Keratinocyte (primary cell): ENCODE results near the gene EFCAB12. TPM values are rescaled to one million over a fixed set of nuclear protein-coding genes. Genes with fewer than 3 reads are reported as not detected.

ENCODE experiments used
- DNase-seq: peaks from one replicate; pipeline ENCODE4 v3.0.0-alpha.2; 2011; ENCODE audit warnings: low read depth, missing footprints, low spot score
- FAIRE-seq: peaks from 2 replicates; lab custom pipeline; 2011; peaks lifted over from hg19 to GRCh38; lab: Jason Lieb, UNC
- H2AFZ ChIP-seq: 2 replicates; pipeline ENCODE4 v1.6.0; 2012; ENCODE audit warnings: low read length, control low read depth, inconsistent platforms; ENCODE audit not compliant: control insufficient read depth
- H3K27ac ChIP-seq: 2 replicates; pipeline ENCODE4 v1.5.1; 2011; ENCODE audit warnings: low read length; ENCODE audit not compliant: control insufficient read depth, insufficient read depth
- H3K27me3 ChIP-seq: 3 replicates; pipeline ENCODE4 v1.6.0; 2011; ENCODE audit warnings: low read length; ENCODE audit not compliant: control insufficient read depth, insufficient read depth; ENCODE audit errors: extremely low read depth
- H3K36me3 ChIP-seq, 2 experiments: 2 replicates in 1 of 2; 3 replicates in 1 of 2; pipeline ENCODE4 v1.5.1; 2011; ENCODE audit warnings: low read length in 2 of 2, mild to moderate bottlenecking in 1 of 2; ENCODE audit not compliant: control insufficient read depth in 2 of 2, insufficient read depth in 2 of 2; ENCODE audit errors: extremely low read depth in 1 of 2
- H3K4me1 ChIP-seq: 3 replicates; pipeline ENCODE4 v1.5.1; 2011; ENCODE audit warnings: low read length; ENCODE audit not compliant: control insufficient read depth, insufficient read depth; ENCODE audit errors: extremely low read depth
- H3K4me2 ChIP-seq: 3 replicates; pipeline ENCODE4 v1.6.0; 2011; ENCODE audit warnings: low read depth, low read length; ENCODE audit not compliant: control insufficient read depth, insufficient read depth; ENCODE audit errors: extremely low read depth
- H3K4me3 ChIP-seq, 3 experiments: fragments of 200-600 bp in 1 of 3; sonication (generic) in 1 of 3; 2 replicates in 2 of 3; 3 replicates in 1 of 3; pipeline ENCODE4 v1.5.1; 2011 to 2016; ENCODE audit warnings: low read length in 3 of 3, mild to moderate bottlenecking in 3 of 3, control low read depth in 2 of 3, inconsistent platforms in 1 of 3, low read depth in 1 of 3, mixed read lengths in 1 of 3, mixed run types in 1 of 3, moderate library complexity in 1 of 3; ENCODE audit not compliant: control insufficient read depth in 2 of 3, insufficient read depth in 2 of 3; ENCODE audit errors: extremely low read depth in 1 of 3
- H3K79me2 ChIP-seq: 2 replicates; pipeline ENCODE4 v1.6.0; 2012; ENCODE audit warnings: low read length; ENCODE audit not compliant: control insufficient read depth, insufficient read depth
- H3K9ac ChIP-seq: 3 replicates; pipeline ENCODE4 v1.6.0; 2011; ENCODE audit warnings: low read length; ENCODE audit not compliant: control insufficient read depth, insufficient read depth; ENCODE audit errors: extremely low read depth
- H3K9me1 ChIP-seq: 3 replicates; pipeline ENCODE4 v1.6.0; 2011; ENCODE audit warnings: low read length; ENCODE audit not compliant: control insufficient read depth, insufficient read depth; ENCODE audit errors: extremely low read depth
- H3K9me3 ChIP-seq: 2 replicates; pipeline ENCODE4 v1.5.1; 2012; ENCODE audit warnings: low read depth, low read length; ENCODE audit not compliant: control insufficient read depth
- H4K20me1 ChIP-seq: 3 replicates; pipeline ENCODE4 v1.6.0; 2011; ENCODE audit warnings: low read length; ENCODE audit not compliant: control insufficient read depth, insufficient read depth; ENCODE audit errors: extremely low read depth
- EZH2 ChIP-seq: IDR thresholded peaks from one replicate; pipeline ENCODE4 v1.6.1; 2012; ENCODE audit warnings: inconsistent platforms, mild to moderate bottlenecking, low read length, moderate library complexity
- dilution Hi-C: fragments of 300-500 bp; cut with MboI; formaldehyde crosslinking; loops from one replicate; pipeline ENCODE4 v1.7.0; 2020; ENCODE audit warnings: low sequenced_read_pairs; ENCODE audit not compliant: extremely low pct_ligation_motif_present
- polyA minus RNA-seq, 3 experiments: library from RNA; depleted of rRNA, polyadenylated mRNA; stranded (reverse); fragments of >200 nt; gene quantifications; 1 replicate in 1 of 3; 2 replicates in 1 of 3; 3 replicates in 1 of 3; pipeline ENCODE4 v1.2.3, GENCODE V29; 2011
- polyA plus RNA-seq, 5 experiments: library from polyadenylated mRNA; depleted of rRNA in 3 of 5; stranded (reverse) in 3 of 5; stranded (forward) in 1 of 5; unstranded in 1 of 5; fragments of >200 nt; gene quantifications; 1 replicate in 1 of 5; 2 replicates in 3 of 5; 3 replicates in 1 of 5; pipeline versions ENCODE4 v1.2.1 to v1.2.3, GENCODE V29; 2011 to 2012; ENCODE audit warnings: missing spikeins in 2 of 5, low read depth in 1 of 5, low replicate concordance in 1 of 5
- TF ChIP-seq, protein P1 (sequence below), 3 experiments: IDR thresholded peaks in 1 of 3; conservative IDR thresholded peaks in 1 of 3; optimal IDR thresholded peaks in 1 of 3; 2 replicates in 2 of 3; 3 replicates in 1 of 3; pipeline versions ENCODE3 to v1.5.1; 2011; ENCODE audit warnings: low read length in 3 of 3, mild to moderate bottlenecking in 3 of 3, moderate library complexity in 2 of 3, control low read depth in 1 of 3, inconsistent platforms in 1 of 3; ENCODE audit not compliant: insufficient read depth in 2 of 3; ENCODE audit errors: extremely low read depth in 1 of 3

EFCAB12 gene
- polyA plus RNA-seq (0.17 to 0.42 TPM (median 0.34 TPM) in 3 replicates), polyA minus RNA-seq (0.40 to 0.86 TPM (median 0.59 TPM) in 3 replicates)
- polyA plus RNA-seq (2011; ENCODE audit: low read depth), result not detected
- 0.07 and 0.08 TPM in 2 replicates for polyA plus RNA-seq (2011; cell fraction: cytosol; rRNA removed)
- polyA plus RNA-seq (2011; cell fraction: nucleus; rRNA removed), result 1.2 and 1.8 TPM in 2 replicates
- polyA plus RNA-seq (2012; ENCODE audit: low replicate concordance), result 0.06 and 0.24 TPM in 2 replicates
- polyA minus RNA-seq (2011; cell fraction: cytosol; rRNA and poly(A)+ RNA removed), result not detected
- polyA minus RNA-seq (2011; cell fraction: nucleus; rRNA and poly(A)+ RNA removed), result 0.31 and 0.53 TPM in 2 replicates

DNA sequence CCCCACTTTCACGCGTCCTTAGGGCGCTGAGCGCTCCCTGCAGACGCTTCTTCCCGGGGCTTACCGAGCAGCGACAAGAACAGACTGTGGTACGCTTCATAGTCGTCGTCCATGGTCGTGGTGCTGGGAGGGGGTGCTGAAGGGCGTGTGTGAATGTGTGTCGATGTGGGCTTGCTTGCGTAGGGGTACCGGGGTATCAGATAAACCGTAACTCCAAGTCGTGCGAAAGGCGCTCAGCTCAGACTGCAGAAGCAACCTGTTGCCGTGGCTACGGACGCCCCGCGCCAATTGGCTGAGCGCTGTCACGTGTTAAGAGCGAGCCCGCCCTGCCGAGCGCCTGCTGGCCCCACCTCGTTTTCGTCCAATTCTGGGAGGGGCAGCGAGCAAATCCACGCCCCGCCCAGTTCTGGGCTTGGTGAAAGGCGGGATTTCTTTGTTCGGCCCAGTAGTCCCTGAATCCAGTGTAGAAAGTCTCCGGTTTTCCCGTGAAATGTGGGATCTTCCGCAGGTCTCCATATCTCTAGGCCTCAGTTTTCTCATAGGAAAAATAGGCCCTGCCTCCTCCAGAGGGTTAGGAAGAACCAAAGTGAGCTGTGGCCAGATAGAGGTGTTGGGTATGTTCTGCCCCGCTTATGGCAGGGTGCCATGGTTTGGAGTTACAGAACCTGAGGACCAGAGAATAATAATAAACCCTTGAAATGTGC lies at the start of gene EFCAB12:
Gene EFCAB12 (minus strand): TSS at position 261 of the 704 bp plus-strand sequence. CDS start 148 bp downstream, at position 113.
- no peaks in the 10 kb centered on the region for H4K20me1 ChIP-seq
- peak within 1 kb of the TSS; percentile 34 to 86 (median 70) for H3K4me3 ChIP-seq
- H3K36me3 ChIP-seq, result peaks cover 10 to 19% of the 10 kb centered on the region in 2 experiments
- dilution Hi-C loops, result no loop called here
- no peaks in the 10 kb centered on the region for H3K27me3 ChIP-seq
- no peaks in the 10 kb centered on the region for H3K9me1 ChIP-seq
- TF ChIP-seq, protein P1, sequence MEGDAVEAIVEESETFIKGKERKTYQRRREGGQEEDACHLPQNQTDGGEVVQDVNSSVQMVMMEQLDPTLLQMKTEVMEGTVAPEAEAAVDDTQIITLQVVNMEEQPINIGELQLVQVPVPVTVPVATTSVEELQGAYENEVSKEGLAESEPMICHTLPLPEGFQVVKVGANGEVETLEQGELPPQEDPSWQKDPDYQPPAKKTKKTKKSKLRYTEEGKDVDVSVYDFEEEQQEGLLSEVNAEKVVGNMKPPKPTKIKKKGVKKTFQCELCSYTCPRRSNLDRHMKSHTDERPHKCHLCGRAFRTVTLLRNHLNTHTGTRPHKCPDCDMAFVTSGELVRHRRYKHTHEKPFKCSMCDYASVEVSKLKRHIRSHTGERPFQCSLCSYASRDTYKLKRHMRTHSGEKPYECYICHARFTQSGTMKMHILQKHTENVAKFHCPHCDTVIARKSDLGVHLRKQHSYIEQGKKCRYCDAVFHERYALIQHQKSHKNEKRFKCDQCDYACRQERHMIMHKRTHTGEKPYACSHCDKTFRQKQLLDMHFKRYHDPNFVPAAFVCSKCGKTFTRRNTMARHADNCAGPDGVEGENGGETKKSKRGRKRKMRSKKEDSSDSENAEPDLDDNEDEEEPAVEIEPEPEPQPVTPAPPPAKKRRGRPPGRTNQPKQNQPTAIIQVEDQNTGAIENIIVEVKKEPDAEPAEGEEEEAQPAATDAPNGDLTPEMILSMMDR (optimal IDR thresholded peaks at IDR 0.05 in 1 of 3, IDR thresholded peaks at IDR 0.05 in 1 of 3, conservative IDR thresholded peaks at IDR 0.05 in 1 of 3; ENCODE audit: extremely low read depth in 1 of 3, insufficient read depth in 2 of 3, low read length in 3 of 3), result no peak
- no peak for TF ChIP-seq EZH2
- DNase-seq (peak; percentile 65), FAIRE-seq (no peak)
- peak within 1 kb of the TSS; percentile 100 for H3K4me2 ChIP-seq
- H3K9me3 ChIP-seq, result no peaks in the 10 kb centered on the region
- H3K27ac ChIP-seq, result peak within 1 kb of the TSS; percentile 65
- peak within 1 kb of the TSS; percentile 93 for H2AFZ ChIP-seq
- H3K9ac ChIP-seq, result peak within 1 kb of the TSS; percentile 64
- peaks cover 35% of the 10 kb centered on the region for H3K4me1 ChIP-seq
- H3K79me2 ChIP-seq, result no peaks in the 10 kb centered on the region

DNA sequence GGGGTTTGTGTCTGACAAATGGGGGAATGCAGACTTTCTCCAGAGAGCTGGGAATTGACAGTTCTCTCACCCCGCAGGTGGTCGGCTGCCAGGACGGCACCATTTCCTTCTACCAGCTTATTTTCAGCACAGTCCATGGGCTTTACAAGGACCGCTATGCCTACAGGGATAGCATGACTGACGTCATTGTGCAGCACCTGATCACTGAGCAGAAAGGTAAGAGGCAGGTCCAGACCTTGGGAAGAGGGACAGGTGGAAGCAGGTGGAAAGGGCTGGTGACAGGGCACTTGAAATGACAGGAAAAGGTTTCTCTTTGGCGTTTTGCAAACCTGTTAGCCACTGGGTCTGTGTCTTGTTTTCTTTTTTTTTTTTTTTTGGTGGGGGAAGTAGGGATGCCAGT lies 48.1 kb upstream of the EFCAB12 start:
- no peak overlapping the region for H2AFZ ChIP-seq
- DNase-seq, result no peak
- H3K9me3 ChIP-seq, result no peaks in the 10 kb centered on the region
- no peaks in the 10 kb centered on the region for H3K79me2 ChIP-seq
- no peaks in the 10 kb centered on the region for H4K20me1 ChIP-seq
- no peak overlapping the region for H3K4me2 ChIP-seq
- H3K4me3 ChIP-seq, result no peak overlapping the region
- peaks cover 6 to 17% of the 10 kb centered on the region in 2 experiments for H3K36me3 ChIP-seq
- peaks cover 5% of the 10 kb centered on the region for H3K4me1 ChIP-seq
- TF ChIP-seq, protein P1 (optimal IDR thresholded peaks at IDR 0.05 in 1 of 3, IDR thresholded peaks at IDR 0.05 in 1 of 3, conservative IDR thresholded peaks at IDR 0.05 in 1 of 3; ENCODE audit: extremely low read depth in 1 of 3, insufficient read depth in 2 of 3, low read length in 3 of 3), result no peak
- no peak for TF ChIP-seq EZH2
- H3K9ac ChIP-seq, result no peak overlapping the region
- H3K27me3 ChIP-seq, result no peaks in the 10 kb centered on the region
- no peak overlapping the region for H3K27ac ChIP-seq
- no peak for FAIRE-seq
- dilution Hi-C loops, result no loop called here
- H3K9me1 ChIP-seq, result no peaks in the 10 kb centered on the region
